Subcutaneous abdominal adipose tissue (tissue), 5 donors: ENCODE measurements around the gene HECW1.
"Not testable (repeated sequence)": the region's sequence is repeated elsewhere in the genome, so short reads cannot be mapped to it uniquely, and the experiment has no call there.

Experiments used
- H3K27ac ChIP-seq: one replicate; pipeline ENCODE4 v1.7.0; 2013; ENCODE audit warnings: low read depth, mild to moderate bottlenecking, inconsistent platforms, low read length, moderate library complexity
- H3K27me3 ChIP-seq, 5 donors: one replicate each; pipeline ENCODE4 v1.7.0; 2013; ENCODE audit warnings: low read length in 5 of 5, inconsistent platforms in 1 of 5; ENCODE audit not compliant: control insufficient read depth in 5 of 5, insufficient read depth in 4 of 5
- H3K36me3 ChIP-seq, 5 donors: one replicate each; pipeline ENCODE4 v1.7.0; 2013; ENCODE audit warnings: low read length in 5 of 5; ENCODE audit not compliant: control insufficient read depth in 5 of 5, insufficient read depth in 5 of 5
- H3K4me1 ChIP-seq, 5 donors: one replicate each; pipeline ENCODE4 v1.7.0; 2013; ENCODE audit warnings: low read length in 5 of 5, mild to moderate bottlenecking in 3 of 5, moderate library complexity in 1 of 5; ENCODE audit not compliant: control insufficient read depth in 5 of 5, insufficient read depth in 5 of 5
- H3K4me3 ChIP-seq, 5 donors: one replicate each; pipeline ENCODE4 v1.7.0; 2013; ENCODE audit warnings: low read length in 5 of 5, low read depth in 1 of 5
- H3K9ac ChIP-seq, 5 donors: one replicate each; pipeline ENCODE4 v1.7.0; 2013; ENCODE audit warnings: low read length in 5 of 5, mild to moderate bottlenecking in 4 of 5, moderate library complexity in 3 of 5
- H3K9me3 ChIP-seq, 5 donors: one replicate each; pipeline ENCODE4 v1.7.0; 2013; ENCODE audit warnings: low read length in 5 of 5; ENCODE audit not compliant: control insufficient read depth in 5 of 5
- donor health status: healthy.
- donor health status: healthy.
- donor health status: healthy.
- donor health status: healthy.
- donor health status: healthy.

HECW1 gene

GRCh38 chr7:43475983-43476382 is 363.5 kb downstream of the HECW1 start:
- Histone ChIP-seq H3K4me3 (no peak overlapping the region), H3K36me3 (no peaks in the 10 kb centered on the region), H3K4me1 (no peaks in the 10 kb centered on the region), H3K27ac (no peak overlapping the region), H3K9ac (no peak overlapping the region), H3K27me3 (no peaks in the 10 kb centered on the region), H3K9me3 (no peaks in the 10 kb centered on the region)

- H3K4me1 ChIP-seq: no peaks in the 10 kb centered on the region
- no peaks in the 10 kb centered on the region for H3K9me3 ChIP-seq
- H3K9ac ChIP-seq: no peak overlapping the region
- no peak overlapping the region for H3K4me3 ChIP-seq
- H3K27ac ChIP-seq: no peak overlapping the region
- no peaks in the 10 kb centered on the region for H3K36me3 ChIP-seq
- no peaks in the 10 kb centered on the region for H3K27me3 ChIP-seq
Measured at GRCh38 chr7:43476896-43477295, 364.4 kb downstream of the HECW1 start.

- H3K4me1 ChIP-seq: no peaks in the 10 kb centered on the region
- H3K9ac ChIP-seq: no peak overlapping the region
- H3K27ac ChIP-seq: no peak overlapping the region
- no peaks in the 10 kb centered on the region for H3K27me3 ChIP-seq
- no peaks in the 10 kb centered on the region for H3K9me3 ChIP-seq
- H3K4me3 ChIP-seq: no peak overlapping the region
- H3K36me3 ChIP-seq: no peaks in the 10 kb centered on the region
Measured at GRCh38 chr7:43479042-43479441, 366.6 kb downstream of the HECW1 start.

- H3K27me3 ChIP-seq: no peaks in the 10 kb centered on the region
- no peak overlapping the region for H3K4me3 ChIP-seq
- no peak overlapping the region for H3K9ac ChIP-seq
- no peaks in the 10 kb centered on the region for H3K36me3 ChIP-seq
- H3K4me1 ChIP-seq: no peaks in the 10 kb centered on the region
- H3K9me3 ChIP-seq: no peaks in the 10 kb centered on the region
- no peak overlapping the region for H3K27ac ChIP-seq
Measured at GRCh38 chr7:43479543-43479942, 367.1 kb downstream of the HECW1 start.

GRCh38 chr7:43480581-43480980 is 368.1 kb downstream of the HECW1 start:
- Histone ChIP-seq H3K27me3 (no peaks in the 10 kb centered on the region), H3K4me1 (no peaks in the 10 kb centered on the region), H3K9ac (no peak overlapping the region), H3K36me3 (no peaks in the 10 kb centered on the region), H3K9me3 (no peaks in the 10 kb centered on the region), H3K4me3 (no peak overlapping the region), H3K27ac (no peak overlapping the region)

- H3K4me1 ChIP-seq: no peaks in the 10 kb centered on the region
- H3K27me3 ChIP-seq: no peaks in the 10 kb centered on the region
- H3K4me3 ChIP-seq: no peak overlapping the region
- H3K9ac ChIP-seq: no peak overlapping the region
- no peaks in the 10 kb centered on the region for H3K9me3 ChIP-seq
- H3K27ac ChIP-seq: no peak overlapping the region
- H3K36me3 ChIP-seq: no peaks in the 10 kb centered on the region
Measured at GRCh38 chr7:43481902-43482678, 369.6 kb downstream of the HECW1 start.

- H3K36me3 ChIP-seq: no peaks in the 10 kb centered on the region
- H3K4me3 ChIP-seq: no peak overlapping the region
- H3K27ac ChIP-seq: no peak overlapping the region
- H3K9ac ChIP-seq: no peak overlapping the region
- no peaks in the 10 kb centered on the region for H3K9me3 ChIP-seq
- no peaks in the 10 kb centered on the region for H3K27me3 ChIP-seq
- no peaks in the 10 kb centered on the region for H3K4me1 ChIP-seq
Measured at GRCh38 chr7:43482679-43483252, 370.3 kb downstream of the HECW1 start.

- Histone ChIP-seq H3K9me3 (no peaks in the 10 kb centered on the region), H3K36me3 (no peaks in the 10 kb centered on the region), H3K27me3 (no peaks in the 10 kb centered on the region), H3K4me3 (no peak overlapping the region), H3K27ac (no peak overlapping the region), H3K9ac (no peak overlapping the region), H3K4me1 (peaks cover 0 to 9% (median 2%) of the 10 kb centered on the region in 5 donors)
Measured at GRCh38 chr7:43484678-43485395, 372.4 kb downstream of the HECW1 start.

- Histone ChIP-seq H3K27me3 (no peaks in the 10 kb centered on the region), H3K9me3 (no peaks in the 10 kb centered on the region), H3K4me1 (peaks cover 0 to 13% (median 2%) of the 10 kb centered on the region in 5 donors)
Measured at GRCh38 chr7:43485580-43485979, 373.1 kb downstream of the HECW1 start.

GRCh38 chr7:43486008-43486407 is 373.6 kb downstream of the HECW1 start:
- H3K27ac ChIP-seq, H3K4me3 ChIP-seq, H3K27me3 ChIP-seq, H3K9me3 ChIP-seq, H3K36me3 ChIP-seq, H3K9ac ChIP-seq: not testable (repeated sequence)
- H3K4me1 ChIP-seq: peaks cover 0 to 13% (median 2%) of the 10 kb centered on the region in 5 donors

More at GRCh38 chr7:43485580-43485979, 373.1 kb downstream of the HECW1 start:
- H3K27ac ChIP-seq: no peak overlapping the region
- H3K4me3 ChIP-seq: no peak overlapping the region
- H3K9ac ChIP-seq: no peak overlapping the region
- no peaks in the 10 kb centered on the region for H3K36me3 ChIP-seq
